Measurements from ENCODE around the gene PSMC3.

PSMC3 gene

GRCh38 chr11:47466201-47466600 is 40.0 kb upstream of the PSMC3 start:
- TF ChIP-seq, protein P1, sequence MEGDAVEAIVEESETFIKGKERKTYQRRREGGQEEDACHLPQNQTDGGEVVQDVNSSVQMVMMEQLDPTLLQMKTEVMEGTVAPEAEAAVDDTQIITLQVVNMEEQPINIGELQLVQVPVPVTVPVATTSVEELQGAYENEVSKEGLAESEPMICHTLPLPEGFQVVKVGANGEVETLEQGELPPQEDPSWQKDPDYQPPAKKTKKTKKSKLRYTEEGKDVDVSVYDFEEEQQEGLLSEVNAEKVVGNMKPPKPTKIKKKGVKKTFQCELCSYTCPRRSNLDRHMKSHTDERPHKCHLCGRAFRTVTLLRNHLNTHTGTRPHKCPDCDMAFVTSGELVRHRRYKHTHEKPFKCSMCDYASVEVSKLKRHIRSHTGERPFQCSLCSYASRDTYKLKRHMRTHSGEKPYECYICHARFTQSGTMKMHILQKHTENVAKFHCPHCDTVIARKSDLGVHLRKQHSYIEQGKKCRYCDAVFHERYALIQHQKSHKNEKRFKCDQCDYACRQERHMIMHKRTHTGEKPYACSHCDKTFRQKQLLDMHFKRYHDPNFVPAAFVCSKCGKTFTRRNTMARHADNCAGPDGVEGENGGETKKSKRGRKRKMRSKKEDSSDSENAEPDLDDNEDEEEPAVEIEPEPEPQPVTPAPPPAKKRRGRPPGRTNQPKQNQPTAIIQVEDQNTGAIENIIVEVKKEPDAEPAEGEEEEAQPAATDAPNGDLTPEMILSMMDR (IDR thresholded peaks at IDR 0.05; ENCODE audit: low read depth, low read length, poor library complexity, severe bottlenecking) = no peak
- no peak for TF ChIP-seq EZH2phosphoT487 (IDR thresholded peaks at IDR 0.05; ENCODE audit: borderline replicate concordance, low read length)
- Histone ChIP-seq H3F3A (ENCODE audit: control insufficient read depth, insufficient read depth) (no peaks in the 10 kb centered on the region), H4K20me1 (ENCODE audit: control insufficient read depth, insufficient read depth, low read depth, low read length) (no peaks in the 10 kb centered on the region), H3K27ac (ENCODE audit: low read depth, low read length) (no peak overlapping the region), H3K9me2 (replicated peaks; ENCODE audit: control insufficient read depth, low read length) (no peaks in the 10 kb centered on the region), H3K4me3 (ENCODE audit: low read length) (no peak overlapping the region), H3K36me3 (ENCODE audit: control insufficient read depth, low read length) (peaks cover 55% of the 10 kb centered on the region), H3K79me2 (ENCODE audit: control insufficient read depth, low read length) (no peaks in the 10 kb centered on the region; the same call in 1 of the 2 replicates), H3K4me1 (ENCODE audit: control insufficient read depth, low read length) (no peaks in the 10 kb centered on the region), H3K9me3 (ENCODE audit: control insufficient read depth, insufficient read depth, low read length) (no peaks in the 10 kb centered on the region), H3K27me3 (ENCODE audit: control insufficient read depth, low read length) (no peaks in the 10 kb centered on the region), H3K4me2 (ENCODE audit: low read length) (no peak overlapping the region)

GRCh38 chr11:47464483-47464882 is 38.2 kb upstream of the PSMC3 start:
- Histone ChIP-seq H3K4me1 (ENCODE audit: control insufficient read depth, low read length) (no peaks in the 10 kb centered on the region), H3K79me2 (ENCODE audit: control insufficient read depth, low read length) (no peaks in the 10 kb centered on the region; the same call in 1 of the 2 replicates), H3F3A (ENCODE audit: control insufficient read depth, insufficient read depth) (peaks cover 2% of the 10 kb centered on the region; the same call in 1 of the 2 replicates), H3K4me2 (ENCODE audit: low read length) (no peak overlapping the region), H3K9me2 (replicated peaks; ENCODE audit: control insufficient read depth, low read length) (no peaks in the 10 kb centered on the region), H3K4me3 (ENCODE audit: low read length) (no peak overlapping the region), H3K9me3 (ENCODE audit: control insufficient read depth, insufficient read depth, low read length) (no peaks in the 10 kb centered on the region), H3K36me3 (ENCODE audit: control insufficient read depth, low read length) (peaks cover 40% of the 10 kb centered on the region), H3K27ac (ENCODE audit: low read depth, low read length) (no peak overlapping the region), H4K20me1 (ENCODE audit: control insufficient read depth, insufficient read depth, low read depth, low read length) (no peaks in the 10 kb centered on the region), H3K27me3 (ENCODE audit: control insufficient read depth, low read length) (no peaks in the 10 kb centered on the region)
- TF ChIP-seq, protein P1 (IDR thresholded peaks at IDR 0.05; ENCODE audit: low read depth, low read length, poor library complexity, severe bottlenecking) = no peak
- TF ChIP-seq EZH2phosphoT487 (IDR thresholded peaks at IDR 0.05; ENCODE audit: borderline replicate concordance, low read length) = no peak

DNA sequence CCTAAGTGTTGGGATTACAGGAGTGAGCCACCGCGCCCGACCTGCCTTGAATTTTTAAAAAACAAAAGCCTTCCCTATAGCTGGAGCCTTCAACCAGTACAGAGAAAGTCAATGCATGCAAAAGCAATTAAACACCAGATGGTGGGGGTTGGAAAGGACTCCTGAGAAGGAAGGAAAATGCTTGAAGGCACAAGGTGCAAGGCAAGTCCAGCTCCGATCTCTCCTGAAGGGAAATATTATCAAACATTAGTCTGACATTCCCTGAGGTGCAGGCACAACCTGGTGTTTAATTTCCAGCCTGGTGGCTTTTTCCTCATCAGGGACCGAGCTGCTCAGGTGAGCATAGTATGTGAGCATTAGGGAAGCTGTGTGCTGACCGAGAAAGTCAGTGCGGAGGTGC is 35.6 kb upstream of the PSMC3 start:
- Histone ChIP-seq H3K36me3 (ENCODE audit: control insufficient read depth, low read length) (peaks cover 14% of the 10 kb centered on the region), H3K4me2 (ENCODE audit: low read length) (no peak overlapping the region), H3K4me3 (ENCODE audit: low read length) (no peak overlapping the region), H3K9me2 (replicated peaks; ENCODE audit: control insufficient read depth, low read length) (no peaks in the 10 kb centered on the region), H3K27ac (ENCODE audit: low read depth, low read length) (no peak overlapping the region), H3K4me1 (ENCODE audit: control insufficient read depth, low read length) (no peaks in the 10 kb centered on the region), H3K79me2 (ENCODE audit: control insufficient read depth, low read length) (no peaks in the 10 kb centered on the region; the same call in 1 of the 2 replicates), H3F3A (ENCODE audit: control insufficient read depth, insufficient read depth) (peaks cover 2% of the 10 kb centered on the region), H3K9me3 (ENCODE audit: control insufficient read depth, insufficient read depth, low read length) (no peaks in the 10 kb centered on the region), H4K20me1 (ENCODE audit: control insufficient read depth, insufficient read depth, low read depth, low read length) (no peaks in the 10 kb centered on the region), H3K27me3 (ENCODE audit: control insufficient read depth, low read length) (no peaks in the 10 kb centered on the region)
- TF ChIP-seq, protein P1 (IDR thresholded peaks at IDR 0.05; ENCODE audit: low read depth, low read length, poor library complexity, severe bottlenecking) = no peak
- TF ChIP-seq EZH2phosphoT487 (IDR thresholded peaks at IDR 0.05; ENCODE audit: borderline replicate concordance, low read length) = no peak
